Activated CD4-positive, alpha-beta T cell treated with anti-CD3 and anti-CD28 coated beads, Interleukin-2, Interleukin-4, amounts not matched to agents 100 ng/mL and 50 ng/mL, durations not matched to agents 16 hours and 8 hours (primary cell): ENCODE data around the gene EEPD1.

Source experiments
- DNase-seq: peaks from one replicate; pipeline ENCODE4 v3.0.0-alpha.2; 2020; ENCODE audit warnings: low spot score

Gene EEPD1

DNA sequence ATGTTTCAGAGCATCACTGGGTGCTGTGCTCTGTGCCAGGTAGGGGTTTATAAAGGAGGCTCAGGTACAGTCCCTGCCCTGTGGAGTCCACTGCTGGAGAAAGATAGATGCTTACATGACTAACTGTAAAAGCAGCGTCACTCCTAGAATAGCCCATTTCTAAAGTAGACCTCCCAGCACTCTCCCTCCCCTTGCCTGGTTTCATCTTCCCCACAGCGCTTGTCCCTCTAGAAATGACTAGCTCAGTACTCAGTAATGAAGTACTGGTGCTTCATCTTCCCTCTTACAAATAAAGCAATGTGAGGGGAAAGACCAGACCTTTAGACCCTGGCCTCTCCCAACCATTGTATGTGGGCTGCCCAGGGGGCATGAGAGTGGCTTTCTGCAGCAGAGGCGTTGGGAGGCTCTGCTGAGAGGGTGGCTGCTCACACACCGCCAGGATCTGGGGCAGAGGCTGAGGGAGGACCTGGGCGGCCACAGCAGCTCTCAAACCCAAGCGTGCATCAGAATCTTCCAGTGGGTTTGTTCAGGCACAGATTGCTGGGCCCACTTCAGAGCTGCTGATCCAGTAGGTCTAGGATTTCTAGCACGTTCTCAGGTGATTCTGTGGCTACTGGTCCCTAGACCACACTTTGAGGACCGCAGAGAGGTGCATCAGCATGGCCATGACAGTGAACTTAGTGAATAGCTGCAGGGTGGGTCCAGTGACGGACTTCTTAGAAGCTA lies 126.3 kb downstream of the EEPD1 start:
- DNase-seq, result peak; percentile 40

DNA sequence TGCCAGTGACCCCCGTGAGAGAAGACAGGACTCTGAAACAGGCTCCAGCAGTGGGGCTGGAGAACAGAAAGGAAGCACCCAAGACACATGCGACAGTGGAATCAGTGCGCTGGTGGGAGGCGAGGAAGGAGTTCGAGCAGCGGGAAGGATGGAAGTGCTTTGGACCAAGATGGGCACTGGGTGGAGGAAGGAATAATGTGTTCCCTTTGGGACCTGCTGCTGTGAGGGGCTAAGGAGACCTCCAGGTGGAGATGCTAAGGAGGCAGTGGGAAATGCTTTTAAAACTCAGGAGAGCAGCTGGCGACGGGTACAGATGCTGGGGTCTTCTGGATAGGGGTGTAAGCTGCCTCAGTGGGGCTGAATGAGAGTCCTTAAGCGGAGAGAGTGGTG lies 126.9 kb downstream of the EEPD1 start:
- DNase-seq, result no peak

DNA sequence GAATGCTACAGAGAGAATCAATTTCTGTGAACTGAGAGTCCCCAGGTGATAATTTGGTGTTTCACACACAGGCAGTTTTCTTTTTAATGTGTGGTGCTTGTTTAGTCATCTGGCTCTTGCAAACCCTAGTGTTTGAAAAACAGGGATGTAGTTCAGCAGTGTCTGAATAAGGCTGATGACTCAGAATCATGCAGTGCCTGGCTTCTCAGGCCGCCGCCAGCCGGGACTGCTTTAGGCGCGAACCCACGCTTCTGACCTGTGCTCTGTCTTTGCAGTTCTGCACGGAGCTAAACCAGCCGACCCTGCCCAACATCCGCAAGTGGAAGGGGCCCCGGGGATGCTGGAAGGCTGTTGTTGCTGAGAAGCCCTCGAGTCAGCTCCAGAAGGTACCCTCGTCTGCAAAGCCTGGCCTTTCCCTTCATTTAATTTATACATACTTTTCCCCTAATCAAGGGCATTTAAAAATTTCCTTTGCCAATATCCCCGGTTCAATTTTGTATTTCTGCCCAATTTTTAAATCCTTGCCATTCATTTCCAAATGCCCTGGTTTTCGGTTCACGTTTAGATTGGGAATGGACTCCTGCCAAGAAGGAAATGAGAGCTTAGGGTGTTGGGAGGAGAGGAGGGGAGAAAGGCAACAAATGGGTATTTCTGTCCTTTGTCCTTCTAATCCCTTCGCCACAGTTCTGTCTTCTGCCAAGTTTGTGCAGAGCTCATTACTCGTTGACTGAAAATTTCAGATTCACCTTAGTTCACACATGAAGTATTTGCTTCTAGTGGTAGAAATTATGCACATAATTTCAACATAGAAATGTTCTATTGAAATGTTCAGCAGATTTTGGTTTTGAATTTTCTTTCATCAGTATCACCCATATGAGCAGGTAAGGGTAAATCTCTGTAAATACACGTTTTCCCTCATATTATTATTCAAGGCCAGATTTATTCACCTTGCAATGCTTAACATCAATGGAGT lies 128.1 kb downstream of the EEPD1 start:
- peak; percentile 78 for DNase-seq

DNA sequence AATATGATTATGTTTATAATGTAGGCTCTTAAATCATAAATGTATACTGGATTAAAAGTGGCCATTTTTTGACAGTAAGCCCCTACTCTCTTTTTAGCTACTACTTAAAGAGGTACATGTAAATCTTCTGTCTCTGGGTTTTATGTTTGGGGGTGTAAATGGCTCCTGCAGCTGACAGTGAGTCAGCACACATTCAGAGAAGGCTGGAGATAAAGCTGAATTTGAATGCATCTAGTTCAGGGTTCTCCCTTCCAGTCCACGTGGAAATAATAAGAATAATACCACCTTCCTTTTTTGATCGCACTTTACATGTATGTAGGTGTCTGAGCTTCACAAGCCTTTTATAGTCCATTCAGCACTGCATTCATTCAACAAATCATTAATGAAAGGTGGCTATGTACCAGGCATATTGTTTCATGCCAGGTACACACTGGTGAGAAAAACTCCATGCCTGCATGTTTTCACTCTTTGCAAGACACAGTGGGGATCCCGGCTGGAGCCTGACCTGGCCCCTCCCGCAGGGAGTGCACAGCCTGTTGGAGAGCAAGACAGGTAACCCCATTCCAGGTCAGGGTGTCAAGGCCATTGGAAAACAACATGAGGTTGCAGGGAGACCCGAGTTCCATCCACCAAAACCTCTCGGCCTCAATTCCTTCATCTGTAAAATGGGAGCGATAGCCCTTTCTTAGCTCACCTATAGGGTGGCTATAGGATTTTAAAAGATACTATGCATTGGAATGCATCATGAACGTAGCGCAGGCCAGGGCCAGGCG lies 129.1 kb downstream of the EEPD1 start:
- no peak for DNase-seq

DNA sequence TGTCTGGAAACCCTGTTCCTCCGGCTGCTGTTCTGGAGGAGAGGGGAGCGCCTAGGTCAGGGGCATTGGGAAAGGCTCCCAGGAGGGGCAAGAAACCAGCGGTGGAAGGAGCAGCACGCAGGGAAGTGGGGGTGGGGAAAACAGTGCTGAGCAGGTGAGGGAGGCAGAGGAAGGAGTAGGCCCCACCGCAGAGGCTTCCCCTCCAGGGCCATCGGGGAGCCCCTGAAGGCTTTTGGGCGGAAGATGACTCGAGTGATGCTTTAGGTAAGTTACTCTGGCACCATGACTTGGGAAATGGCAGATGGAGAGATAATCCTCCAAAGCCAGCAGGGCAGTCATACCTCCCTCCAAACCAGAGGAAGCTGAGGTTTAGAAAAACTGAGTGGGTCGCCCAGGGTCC lies 130.1 kb downstream of the EEPD1 start:
- DNase-seq, result peak; percentile 15

DNA sequence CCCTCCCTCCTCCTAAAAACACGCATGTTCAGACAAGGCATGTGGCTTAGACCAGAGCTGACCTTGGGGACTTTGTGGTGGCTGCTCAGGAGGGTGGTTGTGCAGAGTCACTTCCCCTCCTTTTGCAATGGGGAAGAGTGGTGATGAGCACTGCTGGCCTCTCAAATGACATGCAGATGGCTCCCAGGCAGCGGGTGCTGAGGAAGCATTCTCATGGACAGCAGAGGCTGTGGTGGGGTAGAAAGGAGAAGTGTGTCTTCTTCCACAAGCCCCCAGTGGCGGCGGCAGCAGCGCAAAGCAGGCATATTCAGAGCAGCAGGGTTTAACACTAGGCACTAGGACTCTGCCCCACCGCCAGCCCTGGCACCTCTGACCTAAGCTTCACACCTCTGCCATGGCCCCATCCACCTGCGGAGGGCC lies 130.7 kb downstream of the EEPD1 start:
- peak; percentile 35 for DNase-seq

DNA sequence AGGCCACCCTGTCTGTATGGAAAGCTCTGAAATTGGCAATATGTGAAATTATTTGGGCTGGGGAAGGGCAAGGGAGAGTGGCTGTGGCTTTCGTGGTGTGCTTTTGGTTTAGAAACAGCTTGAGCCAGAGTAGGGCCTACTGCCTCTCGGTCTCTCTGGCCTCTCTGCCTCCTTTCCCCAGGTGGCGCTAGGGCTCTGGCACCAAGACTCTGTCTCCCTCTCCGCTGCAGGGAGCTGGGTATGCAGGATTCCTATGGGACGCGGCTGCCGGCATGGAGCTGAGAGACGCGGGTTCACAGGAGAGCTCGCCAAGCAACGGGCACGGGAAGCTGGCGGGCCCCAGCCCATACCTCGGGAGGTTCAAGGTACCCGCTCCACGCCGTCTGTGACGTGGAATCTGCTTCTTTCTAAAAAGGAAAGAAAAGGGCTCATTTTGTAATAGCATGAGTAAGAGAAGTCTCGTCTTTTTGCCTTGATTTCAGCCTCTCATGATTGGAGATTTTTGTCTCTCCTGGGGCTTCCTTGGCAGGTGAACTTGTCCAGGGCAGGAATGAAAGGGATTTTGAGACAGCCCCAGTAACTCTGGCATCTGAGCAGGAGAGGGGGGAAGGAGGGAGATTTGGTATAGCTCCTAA lies 131.5 kb downstream of the EEPD1 start:
- peak; percentile 35 for DNase-seq

DNA sequence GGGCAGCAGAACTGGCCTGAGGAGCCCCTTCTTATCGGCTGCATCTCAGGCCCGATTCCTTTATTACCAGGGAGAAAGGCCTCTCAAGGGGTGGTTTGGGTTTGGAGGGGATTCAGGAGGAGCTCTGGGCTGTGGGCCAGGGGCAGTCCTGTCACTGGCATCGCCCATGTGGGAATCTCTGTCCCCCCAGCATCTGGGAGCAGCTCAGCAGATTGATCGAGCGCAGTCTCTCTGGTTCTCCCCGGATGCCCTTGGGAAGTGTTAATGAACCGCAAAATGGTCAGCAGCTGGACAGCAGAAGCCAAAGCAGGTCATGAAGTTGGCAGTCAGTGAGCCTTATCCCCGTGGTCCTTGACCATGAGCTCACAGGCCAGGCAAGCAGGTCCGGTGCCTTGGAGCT lies 132.2 kb downstream of the EEPD1 start:
- no peak for DNase-seq

DNA sequence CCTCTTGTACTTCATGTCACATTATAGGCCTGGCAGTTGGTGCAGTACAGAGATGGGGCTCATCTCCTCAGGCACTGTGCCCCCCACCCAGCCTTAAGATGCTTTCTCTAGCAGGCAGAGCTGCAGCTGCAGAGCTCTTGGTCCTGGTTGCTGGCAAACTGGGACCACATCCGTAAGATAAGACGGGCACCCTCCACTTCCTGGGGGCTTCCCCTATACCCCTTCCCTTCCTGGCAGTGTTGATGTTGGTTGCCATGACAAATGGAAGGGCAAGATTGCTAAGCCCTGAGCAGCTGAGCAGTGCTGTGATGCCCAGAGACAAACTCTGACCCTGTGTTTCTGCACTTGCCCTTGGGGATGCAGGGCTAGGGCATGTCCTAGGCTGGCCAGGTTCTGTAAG lies 133.2 kb downstream of the EEPD1 start:
- peak; percentile 87 for DNase-seq

DNA sequence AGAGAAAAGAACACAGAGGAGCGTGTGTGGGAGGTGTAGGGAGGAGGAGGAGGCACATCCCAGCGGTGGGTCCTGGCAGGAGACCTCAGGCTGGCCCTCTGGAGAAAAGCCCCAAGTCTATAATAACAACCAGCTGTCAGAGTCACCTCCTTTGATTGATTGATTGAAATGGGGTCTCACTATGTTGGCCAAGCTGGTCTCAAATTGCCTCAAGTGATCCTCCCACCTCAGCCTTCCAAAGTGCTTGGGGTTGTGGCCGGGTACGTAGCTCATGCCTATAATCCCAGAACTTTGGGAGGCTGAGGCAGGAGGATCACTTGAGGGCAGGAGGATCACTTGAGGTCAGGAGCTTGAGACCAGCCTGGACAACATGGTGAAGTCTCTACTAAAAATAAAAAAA lies 133.6 kb downstream of the EEPD1 start:
- no peak for DNase-seq

DNA sequence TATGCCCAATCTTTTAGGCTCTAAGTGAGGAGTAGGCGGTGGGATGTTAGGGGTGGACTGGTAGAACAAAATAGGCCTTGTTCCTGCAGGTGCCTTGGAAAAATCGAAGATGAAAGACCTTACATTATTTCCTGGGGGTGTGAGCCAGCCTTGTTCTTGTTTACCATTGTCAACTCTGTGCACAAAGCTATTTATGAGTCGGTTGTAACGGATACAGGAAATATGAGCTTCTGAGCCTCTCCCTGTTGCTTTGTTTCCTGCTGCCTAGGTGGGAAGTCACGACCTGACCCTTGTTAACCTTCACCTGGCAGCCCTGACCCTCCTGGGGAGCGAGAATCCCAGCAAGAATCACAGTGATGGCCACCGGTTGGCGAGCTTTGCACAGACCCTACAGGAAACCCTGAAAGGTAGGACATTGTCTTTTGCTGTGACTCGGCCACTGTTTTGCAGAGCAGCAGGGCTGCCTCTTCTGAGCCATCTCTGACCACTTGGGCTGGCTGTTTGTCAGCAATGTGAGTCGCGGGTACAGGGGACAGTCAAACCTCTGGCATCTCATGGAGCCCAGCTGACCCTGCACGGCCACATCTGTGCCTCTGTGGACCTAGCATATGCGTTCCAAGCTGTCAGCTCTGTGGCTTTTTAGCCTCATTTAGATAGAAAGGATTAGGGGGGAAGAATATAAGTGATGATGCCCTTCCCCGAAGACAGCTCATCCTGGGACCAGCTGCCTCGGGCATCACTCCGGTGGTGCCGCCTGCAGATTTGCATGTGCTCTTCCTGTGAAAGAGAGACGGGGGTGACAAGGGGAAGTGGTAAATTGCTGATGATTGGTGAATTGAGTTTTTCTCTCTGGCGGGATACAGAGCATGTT lies 134.6 kb downstream of the EEPD1 start:
- peak; percentile 80 for DNase-seq

DNA sequence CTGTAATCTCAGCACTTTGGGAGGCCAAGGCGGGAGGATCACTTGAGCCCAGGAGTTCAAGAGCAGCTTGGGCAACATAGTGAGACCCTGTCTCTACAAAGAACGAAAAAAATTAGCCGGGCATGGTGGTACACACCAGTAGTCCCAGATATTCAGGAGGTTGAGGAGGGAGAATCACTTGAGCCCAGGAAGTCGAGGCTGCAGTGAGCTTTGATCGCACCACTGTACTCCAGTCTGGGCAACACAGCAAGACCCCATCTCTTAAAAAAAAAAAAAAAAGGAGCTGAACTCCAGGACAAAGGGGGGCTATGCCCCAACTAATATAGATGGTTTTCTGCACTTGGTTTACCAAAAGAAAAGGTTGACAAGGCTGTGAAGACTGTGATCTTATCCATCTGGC lies 135.4 kb downstream of the EEPD1 start:
- no peak for DNase-seq

DNA sequence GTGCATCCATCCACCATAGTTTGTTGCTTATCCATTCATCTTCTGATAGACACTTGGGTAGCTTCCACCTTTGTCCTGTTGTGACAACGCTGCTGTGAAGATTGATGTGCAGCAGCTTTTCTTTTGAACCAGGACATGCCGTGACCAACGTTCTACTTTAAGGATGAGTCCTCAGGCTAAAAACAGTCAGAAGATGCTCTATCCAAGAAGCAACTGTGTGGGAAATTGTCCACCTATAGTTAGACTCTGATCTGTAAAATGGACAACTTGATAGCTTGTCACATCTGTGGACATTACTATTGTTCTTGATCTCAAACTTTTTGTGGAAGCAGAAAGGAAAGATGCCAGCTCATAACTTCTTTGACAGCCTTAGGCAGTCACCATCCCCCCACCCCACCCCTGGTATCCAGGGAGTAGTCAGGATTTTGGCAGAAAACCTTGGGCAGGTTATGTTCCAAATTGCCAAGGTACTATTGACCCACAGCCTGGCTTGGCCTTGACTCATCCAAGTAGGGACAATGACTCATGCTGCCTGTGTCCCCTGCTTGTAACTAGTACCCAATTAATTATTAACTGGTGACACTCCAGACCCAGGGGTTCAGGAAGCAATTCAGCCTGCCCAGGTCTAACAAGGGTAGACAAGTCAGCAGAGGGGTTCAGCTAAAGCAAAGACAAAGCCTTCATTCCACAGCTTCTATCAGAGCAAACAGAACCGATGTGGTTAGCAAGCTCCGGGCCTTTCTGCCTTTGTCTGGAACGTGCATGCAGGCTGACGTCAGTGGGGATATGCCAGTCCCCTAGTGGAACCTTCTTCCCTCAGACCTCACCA lies 137.0 kb downstream of the EEPD1 start:
- no peak for DNase-seq

DNA sequence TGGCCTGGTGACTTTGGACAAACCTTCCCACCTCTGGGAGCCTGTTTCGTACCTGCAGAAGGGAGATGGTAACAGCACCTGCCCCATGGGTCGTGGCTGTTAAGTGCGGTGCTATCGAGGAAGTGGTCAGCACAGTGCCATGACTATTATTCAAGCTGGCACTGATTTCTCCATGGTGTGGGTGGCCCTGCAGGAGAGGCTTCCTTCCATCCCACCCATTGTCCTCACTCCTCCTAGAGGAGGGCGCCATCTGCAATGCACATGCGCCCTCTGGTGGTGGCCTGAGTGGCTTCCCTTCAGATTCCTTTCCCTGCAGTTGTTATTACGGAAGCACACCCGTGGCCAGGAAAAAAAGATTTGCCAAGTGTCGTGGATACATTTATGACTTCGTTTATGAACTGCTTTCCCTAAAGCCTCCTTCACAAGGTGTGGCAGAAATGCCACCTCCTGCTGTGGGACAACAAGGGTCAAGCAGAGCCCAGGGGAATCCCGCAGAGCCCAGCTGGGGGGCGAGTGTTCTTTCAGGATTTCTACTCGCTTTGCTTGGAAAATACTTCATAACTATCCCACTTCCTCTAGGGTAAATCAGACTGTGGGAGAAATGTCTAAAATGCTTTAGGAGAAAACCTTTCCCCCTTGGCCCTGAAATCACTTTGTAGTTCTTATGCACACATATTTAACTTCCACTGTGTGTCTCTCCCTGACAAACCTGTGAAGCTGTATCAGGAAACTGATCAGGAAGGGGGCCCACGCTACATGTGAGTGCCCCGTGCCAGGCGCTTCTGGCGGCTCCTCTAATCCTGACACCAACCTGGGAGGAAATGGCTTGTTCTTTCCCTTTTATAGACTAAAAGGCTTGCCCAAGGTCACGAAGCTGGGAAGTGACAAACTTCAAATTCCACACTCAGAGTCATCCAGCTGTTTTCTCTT lies 138.6 kb downstream of the EEPD1 start:
- DNase-seq, result peak; percentile 71

DNA sequence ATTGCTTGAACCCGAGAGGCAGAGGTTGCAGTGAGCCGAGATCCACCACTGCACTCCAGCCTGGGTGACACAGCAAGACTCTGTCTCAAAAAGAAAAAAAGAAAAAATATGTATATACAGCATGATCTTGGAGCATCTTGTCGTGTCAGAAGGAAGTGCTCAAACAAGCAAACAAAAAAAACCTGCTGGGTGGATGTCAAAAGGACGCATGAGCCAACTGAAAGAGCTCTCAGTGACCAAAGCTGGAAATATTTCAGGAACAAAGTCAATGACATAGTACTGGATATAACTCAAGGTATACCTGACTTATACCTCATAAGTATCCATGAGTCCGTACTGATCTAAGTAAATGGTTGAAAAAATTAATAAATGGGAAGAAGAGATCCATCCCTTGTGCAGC lies 142.0 kb downstream of the EEPD1 start:
- DNase-seq, result no peak

DNA sequence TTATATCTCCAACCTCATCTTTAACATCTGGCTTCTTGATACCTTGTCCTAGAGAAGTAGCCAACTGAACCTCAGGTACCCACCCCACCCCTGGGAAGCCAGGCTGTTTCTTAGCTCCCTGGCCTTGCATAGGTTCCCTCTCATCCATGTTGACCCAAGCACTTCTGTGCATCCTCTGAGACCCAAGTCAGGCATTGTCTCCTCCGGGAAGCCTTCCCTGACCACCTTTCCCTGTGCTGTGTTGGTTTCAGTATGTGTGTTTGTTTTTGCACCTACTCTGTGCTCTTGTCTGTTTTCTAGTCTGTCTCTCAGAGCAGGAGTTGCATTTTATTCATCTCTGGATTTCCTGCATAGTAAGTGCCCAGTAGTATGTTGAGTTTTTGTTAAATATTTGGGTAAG lies 143.2 kb downstream of the EEPD1 start:
- no peak for DNase-seq

DNA sequence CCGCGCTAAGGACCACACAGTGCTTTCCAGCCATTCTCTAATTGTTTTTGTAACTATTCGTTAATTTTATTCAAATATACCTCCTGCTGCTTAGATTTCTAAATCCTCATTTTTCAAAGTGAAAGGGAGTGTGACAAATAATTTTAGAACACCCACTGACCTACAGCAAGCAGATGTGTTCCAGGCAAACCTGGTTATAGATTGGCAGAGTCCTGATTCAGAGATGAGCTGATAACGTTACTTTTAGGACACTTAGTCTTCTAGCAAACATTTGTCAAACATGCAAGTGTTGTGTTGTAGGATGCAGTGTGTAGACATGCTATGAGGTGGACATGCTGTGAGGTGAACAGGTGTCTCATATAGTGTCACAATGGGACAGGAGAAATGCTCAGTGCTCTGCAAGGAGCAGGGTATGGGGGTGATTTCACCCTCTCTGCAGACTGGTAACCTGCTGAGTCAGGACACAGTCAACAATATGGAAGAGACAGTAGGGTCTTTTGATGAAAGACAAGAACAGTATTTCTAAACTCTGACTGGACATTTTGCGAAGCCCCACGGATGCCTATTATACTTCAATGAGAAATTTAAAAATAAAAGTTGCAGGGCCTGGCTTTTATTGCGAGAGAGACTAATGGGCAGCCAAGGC lies 144.4 kb downstream of the EEPD1 start:
- no peak for DNase-seq

DNA sequence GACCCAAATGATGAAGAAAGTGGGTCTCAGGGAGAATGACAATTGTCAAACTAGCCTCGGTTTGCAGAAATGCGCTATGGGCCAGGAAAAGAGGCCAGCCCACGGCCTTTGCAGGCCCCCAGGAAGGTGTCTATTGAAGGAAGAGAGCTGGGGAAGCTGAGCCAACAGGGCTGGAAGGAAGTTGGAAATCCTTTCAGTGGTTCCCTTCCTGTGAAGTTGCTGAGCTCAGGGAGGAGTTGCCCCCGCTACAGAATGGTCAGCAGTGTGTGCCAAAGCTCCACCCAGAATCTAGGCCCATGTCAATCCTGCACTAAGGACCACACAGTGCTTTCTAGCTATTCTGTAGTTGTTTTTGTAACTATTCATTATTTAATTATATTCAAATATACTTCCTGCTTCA lies 145.1 kb downstream of the EEPD1 start:
- DNase-seq, result no peak
